HL-60 (cell line): Measurements from ENCODE around the gene ZAP70.

ENCODE experiments used
- DNase-seq, 2 experiments: peaks; one replicate each; pipeline ENCODE4 v3.0.0-alpha.2; 2010 to 2020; ENCODE audit warnings: low read depth in 1 of 2, low spot score in 1 of 2
- H3K27ac ChIP-seq: fragments of 250-450 bp; sonication (Bioruptor Pico); replicated peaks from 2 replicates; pipeline ENCODE4 v1.5.1; 2020; ENCODE audit warnings: mild to moderate bottlenecking, moderate library complexity
- H3K27me3 ChIP-seq: fragments of 250-450 bp; sonication (Bioruptor Pico); 2 replicates; pipeline ENCODE4 v1.5.1; 2021; ENCODE audit warnings: mild to moderate bottlenecking, moderate library complexity; ENCODE audit not compliant: insufficient read depth, poor library complexity, severe bottlenecking
- H3K4me3 ChIP-seq: replicated peaks from 2 replicates; pipeline ENCODE4 v1.5.1; 2011; ENCODE audit warnings: mild to moderate bottlenecking, control low read depth, low read length; ENCODE audit not compliant: insufficient read depth
- GABPA ChIP-seq: IDR thresholded peaks from 2 replicates; pipeline ENCODE4 v1.6.1; 2012; ENCODE audit warnings: low read depth
- POLR2AphosphoS5 ChIP-seq: IDR thresholded peaks from 2 replicates; pipeline ENCODE4 v1.6.1; 2012; ENCODE audit warnings: low read depth
- SPI1 ChIP-seq: IDR thresholded peaks from 2 replicates; pipeline ENCODE4 v1.6.1; 2012; ENCODE audit warnings: low read depth, mild to moderate bottlenecking, borderline replicate concordance
- TF ChIP-seq, protein P1 (sequence below): IDR thresholded peaks from 2 replicates; pipeline ENCODE4 v1.6.1; 2012; ENCODE audit warnings: low read depth; ENCODE audit not compliant: insufficient replicate concordance
- TF ChIP-seq, protein P2 (sequence below): IDR thresholded peaks from one replicate; pipeline ENCODE4 v1.5.1; 2011; ENCODE audit warnings: low read length, control low read depth, inconsistent platforms; ENCODE audit not compliant: insufficient read depth

The ZAP70 gene

DNA sequence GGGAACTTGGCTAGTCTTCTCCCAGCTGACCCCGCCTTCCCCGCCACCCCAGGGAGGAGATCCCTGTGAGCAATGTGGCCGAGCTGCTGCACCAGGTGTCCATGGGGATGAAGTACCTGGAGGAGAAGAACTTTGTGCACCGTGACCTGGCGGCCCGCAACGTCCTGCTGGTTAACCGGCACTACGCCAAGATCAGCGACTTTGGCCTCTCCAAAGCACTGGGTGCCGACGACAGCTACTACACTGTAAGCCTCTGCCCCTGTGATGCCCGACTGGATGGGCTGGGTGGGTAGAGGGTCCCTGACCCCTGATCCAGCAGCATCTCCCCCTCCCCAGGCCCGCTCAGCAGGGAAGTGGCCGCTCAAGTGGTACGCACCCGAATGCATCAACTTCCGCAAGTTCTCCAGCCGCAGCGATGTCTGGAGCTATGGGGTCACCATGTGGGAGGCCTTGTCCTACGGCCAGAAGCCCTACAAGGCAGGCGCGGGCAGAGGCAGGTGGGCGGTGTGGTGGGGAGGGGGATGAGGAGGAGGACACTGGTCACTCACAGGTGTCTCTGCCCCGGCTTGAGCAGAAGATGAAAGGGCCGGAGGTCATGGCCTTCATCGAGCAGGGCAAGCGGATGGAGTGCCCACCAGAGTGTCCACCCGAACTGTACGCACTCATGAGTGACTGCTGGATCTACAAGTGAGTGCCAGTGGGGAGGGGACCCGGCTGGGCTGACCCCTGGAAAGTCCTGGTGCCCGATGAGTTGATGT, 24.2 kb downstream of the ZAP70 start:
- no peak overlapping the region for H3K27ac ChIP-seq
- TF ChIP-seq, protein P1, sequence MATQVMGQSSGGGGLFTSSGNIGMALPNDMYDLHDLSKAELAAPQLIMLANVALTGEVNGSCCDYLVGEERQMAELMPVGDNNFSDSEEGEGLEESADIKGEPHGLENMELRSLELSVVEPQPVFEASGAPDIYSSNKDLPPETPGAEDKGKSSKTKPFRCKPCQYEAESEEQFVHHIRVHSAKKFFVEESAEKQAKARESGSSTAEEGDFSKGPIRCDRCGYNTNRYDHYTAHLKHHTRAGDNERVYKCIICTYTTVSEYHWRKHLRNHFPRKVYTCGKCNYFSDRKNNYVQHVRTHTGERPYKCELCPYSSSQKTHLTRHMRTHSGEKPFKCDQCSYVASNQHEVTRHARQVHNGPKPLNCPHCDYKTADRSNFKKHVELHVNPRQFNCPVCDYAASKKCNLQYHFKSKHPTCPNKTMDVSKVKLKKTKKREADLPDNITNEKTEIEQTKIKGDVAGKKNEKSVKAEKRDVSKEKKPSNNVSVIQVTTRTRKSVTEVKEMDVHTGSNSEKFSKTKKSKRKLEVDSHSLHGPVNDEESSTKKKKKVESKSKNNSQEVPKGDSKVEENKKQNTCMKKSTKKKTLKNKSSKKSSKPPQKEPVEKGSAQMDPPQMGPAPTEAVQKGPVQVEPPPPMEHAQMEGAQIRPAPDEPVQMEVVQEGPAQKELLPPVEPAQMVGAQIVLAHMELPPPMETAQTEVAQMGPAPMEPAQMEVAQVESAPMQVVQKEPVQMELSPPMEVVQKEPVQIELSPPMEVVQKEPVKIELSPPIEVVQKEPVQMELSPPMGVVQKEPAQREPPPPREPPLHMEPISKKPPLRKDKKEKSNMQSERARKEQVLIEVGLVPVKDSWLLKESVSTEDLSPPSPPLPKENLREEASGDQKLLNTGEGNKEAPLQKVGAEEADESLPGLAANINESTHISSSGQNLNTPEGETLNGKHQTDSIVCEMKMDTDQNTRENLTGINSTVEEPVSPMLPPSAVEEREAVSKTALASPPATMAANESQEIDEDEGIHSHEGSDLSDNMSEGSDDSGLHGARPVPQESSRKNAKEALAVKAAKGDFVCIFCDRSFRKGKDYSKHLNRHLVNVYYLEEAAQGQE: no peak
- no peak for TF ChIP-seq GABPA
- TF ChIP-seq, protein P2, sequence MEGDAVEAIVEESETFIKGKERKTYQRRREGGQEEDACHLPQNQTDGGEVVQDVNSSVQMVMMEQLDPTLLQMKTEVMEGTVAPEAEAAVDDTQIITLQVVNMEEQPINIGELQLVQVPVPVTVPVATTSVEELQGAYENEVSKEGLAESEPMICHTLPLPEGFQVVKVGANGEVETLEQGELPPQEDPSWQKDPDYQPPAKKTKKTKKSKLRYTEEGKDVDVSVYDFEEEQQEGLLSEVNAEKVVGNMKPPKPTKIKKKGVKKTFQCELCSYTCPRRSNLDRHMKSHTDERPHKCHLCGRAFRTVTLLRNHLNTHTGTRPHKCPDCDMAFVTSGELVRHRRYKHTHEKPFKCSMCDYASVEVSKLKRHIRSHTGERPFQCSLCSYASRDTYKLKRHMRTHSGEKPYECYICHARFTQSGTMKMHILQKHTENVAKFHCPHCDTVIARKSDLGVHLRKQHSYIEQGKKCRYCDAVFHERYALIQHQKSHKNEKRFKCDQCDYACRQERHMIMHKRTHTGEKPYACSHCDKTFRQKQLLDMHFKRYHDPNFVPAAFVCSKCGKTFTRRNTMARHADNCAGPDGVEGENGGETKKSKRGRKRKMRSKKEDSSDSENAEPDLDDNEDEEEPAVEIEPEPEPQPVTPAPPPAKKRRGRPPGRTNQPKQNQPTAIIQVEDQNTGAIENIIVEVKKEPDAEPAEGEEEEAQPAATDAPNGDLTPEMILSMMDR: no peak
- TF ChIP-seq SPI1: no peak
- no peak for TF ChIP-seq POLR2AphosphoS5
- DNase-seq: no peak

DNA sequence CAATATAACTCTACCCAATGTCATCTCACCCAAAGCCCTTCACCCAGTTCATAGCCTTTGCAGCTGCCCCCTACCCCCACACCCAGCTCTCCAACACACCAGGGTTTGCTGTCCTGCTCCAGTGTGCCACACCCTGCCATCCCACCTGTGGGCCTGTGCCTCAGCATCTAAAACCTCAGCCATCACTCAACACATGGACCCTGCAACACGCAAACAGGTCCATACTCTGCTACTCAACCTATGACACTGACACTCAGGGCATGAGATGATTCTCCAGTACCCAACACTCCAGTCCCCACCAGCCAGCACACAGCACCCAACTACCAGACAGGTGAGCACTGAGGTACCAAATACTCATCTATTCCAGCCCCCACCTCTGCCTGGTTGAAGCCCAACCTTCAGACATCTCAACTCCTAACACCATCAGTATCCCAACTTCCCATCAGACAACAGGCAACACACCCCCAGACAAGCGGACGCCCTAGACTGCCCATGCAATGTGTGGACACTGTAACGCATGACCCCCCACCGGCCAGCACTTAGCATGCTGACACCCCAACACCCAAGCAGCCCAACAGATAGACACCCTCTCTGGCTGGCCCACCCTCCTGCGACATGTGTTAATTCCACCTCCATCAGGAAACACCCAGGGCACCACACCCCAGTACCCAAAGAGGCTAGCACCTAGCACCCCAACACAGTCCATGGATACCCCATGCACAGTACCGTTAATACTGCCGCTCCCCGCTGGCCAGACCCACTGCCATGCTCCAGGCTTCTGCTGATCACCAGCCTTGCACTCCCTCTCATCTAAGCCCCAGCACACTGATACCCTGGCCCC, 25.0 kb downstream of the ZAP70 start:
- no peaks in the 10 kb centered on the region for H3K27me3 ChIP-seq
- no peak overlapping the region for H3K27ac ChIP-seq
- no peak for TF ChIP-seq SPI1
- TF ChIP-seq, protein P2: no peak
- TF ChIP-seq, protein P1: no peak
- no peak for TF ChIP-seq GABPA
- no peak for TF ChIP-seq POLR2AphosphoS5
- DNase-seq: no peak
- no peak overlapping the region for H3K4me3 ChIP-seq

More for the DNA sequence above, 24.2 kb downstream of the ZAP70 start:
- no peak overlapping the region for H3K4me3 ChIP-seq
- no peaks in the 10 kb centered on the region for H3K27me3 ChIP-seq

DNA sequence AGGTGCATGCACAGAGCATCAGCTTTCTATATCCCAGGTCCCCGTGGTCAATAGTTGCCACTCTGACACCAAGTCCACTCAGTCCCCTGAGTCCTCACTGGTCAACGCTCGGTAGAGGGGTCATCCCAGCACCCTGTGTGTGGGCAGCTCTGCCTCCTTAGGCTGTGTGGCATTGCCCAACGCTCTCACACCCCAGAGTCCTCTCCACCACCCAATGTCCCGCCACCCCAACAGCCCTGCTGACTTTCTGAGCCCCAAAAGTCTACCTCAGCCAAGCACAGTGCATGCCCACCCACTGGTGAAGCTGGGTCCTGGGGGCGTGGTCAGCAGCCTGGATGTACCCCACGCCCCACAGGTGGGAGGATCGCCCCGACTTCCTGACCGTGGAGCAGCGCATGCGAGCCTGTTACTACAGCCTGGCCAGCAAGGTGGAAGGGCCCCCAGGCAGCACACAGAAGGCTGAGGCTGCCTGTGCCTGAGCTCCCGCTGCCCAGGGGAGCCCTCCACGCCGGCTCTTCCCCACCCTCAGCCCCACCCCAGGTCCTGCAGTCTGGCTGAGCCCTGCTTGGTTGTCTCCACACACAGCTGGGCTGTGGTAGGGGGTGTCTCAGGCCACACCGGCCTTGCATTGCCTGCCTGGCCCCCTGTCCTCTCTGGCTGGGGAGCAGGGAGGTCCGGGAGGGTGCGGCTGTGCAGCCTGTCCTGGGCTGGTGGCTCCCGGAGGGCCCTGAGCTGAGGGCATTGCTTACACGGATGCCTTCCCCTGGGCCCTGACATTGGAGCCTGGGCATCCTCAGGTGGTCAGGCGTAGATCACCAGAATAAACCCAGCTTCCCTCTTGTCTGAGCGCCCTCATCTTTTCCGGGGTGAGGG, 25.9 kb downstream of the ZAP70 start:
- H3K27me3 ChIP-seq: no peaks in the 10 kb centered on the region
- no peak overlapping the region for H3K27ac ChIP-seq
- no peak for DNase-seq
- TF ChIP-seq, protein P2: no peak
- TF ChIP-seq SPI1: no peak
- TF ChIP-seq POLR2AphosphoS5: no peak
- TF ChIP-seq, protein P1: no peak
- TF ChIP-seq GABPA: no peak
- H3K4me3 ChIP-seq: no peak overlapping the region
